GM19468 (cell line): ENCODE results near the gene GCN1.

Experiments used
- ATAC-seq: cut with Tn5 transposase; IDR thresholded peaks from one replicate; pipeline ENCODE4 v1.9.1; 2021; ENCODE audit warnings: mild to moderate bottlenecking, moderate library complexity, moderate number of reproducible peaks; ENCODE audit not compliant: unreplicated experiment; ENCODE audit errors: extremely low read depth

GCN1 gene

DNA sequence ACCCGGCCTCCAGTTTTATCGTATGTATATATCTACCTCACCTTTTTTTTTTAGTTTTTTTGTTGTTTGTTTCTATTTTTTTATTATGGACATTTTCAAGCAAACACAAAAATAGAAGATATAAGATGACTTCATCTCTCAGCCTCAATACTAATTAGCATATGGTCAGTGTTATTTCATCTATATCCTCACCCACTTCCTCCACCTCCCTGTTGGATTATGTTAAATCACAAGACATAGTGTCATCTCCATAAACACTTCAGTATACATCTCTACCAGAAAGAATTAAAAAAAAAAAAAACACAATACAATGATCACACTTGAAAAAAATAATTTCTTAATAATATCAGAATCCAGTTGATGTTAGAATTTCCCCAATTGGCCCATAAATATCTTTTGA lies 112.9 kb downstream of the GCN1 start:
- ATAC-seq = no peak

DNA sequence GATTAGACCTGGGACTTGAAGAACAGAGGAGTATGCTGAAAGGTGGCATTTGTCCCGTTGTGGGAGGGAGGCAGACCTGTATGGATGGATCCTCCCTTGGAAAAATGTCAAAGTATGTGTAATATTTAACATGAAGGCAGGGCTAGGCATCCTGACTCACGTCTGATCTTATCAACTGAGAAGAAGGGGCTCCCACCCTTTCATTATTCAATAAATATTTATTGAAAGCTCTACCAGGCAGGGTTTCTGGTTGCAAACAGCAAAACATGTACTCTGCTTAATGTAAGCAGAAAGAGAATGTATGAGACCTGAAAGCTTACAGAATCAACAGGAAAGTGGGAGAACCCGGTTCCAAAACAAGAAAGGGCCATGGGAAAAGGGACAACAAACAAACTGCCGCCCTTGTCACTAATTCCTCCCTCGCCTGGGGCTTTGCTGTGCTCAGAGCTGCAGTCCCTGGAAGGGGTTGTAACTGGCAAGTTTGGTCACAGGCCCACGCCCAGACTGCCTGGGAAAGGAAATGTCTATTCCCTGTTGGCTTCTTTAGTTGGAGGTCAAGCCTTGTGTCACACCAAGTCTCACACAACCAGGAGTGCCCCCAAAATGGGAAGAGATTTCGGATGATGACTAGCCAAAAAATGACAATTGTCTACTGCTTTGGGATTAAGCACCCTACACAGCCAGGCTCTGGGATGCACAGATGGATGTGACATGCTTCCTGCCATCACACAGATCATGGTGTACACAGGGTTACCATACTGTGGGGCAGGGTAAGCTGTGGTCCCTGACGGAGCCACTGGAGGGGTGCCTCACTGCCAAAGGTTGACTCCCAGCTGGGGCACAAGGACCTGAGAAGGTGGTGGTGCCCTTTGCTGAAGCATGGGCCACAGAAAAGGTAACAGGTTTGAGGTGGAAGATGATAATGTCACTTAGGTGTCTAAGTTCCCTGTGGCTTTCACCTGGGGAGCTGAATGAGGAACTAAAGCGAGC lies 114.8 kb downstream of the GCN1 start:
- ATAC-seq = no peak

DNA sequence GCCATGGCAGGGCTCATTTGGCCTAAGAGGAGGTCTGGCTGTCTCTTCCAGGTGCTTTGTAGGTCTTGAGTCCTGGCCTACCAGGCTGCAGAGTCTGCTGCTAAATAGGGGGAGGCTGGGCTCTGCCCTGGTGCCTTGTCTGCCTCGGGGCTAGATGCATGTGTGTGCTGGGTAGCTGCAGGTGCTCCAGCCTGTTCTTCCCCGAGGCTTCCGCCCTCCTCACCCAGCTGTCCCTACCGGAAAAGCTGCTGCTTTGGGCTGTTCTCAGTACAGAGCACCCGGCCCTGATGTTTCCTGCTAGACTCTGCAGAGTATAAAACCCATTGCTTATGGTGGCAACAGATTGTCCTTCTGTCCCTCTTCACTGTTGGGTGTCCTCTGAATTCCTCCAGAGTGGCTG lies 115.6 kb downstream of the GCN1 start:
- no peak for ATAC-seq

DNA sequence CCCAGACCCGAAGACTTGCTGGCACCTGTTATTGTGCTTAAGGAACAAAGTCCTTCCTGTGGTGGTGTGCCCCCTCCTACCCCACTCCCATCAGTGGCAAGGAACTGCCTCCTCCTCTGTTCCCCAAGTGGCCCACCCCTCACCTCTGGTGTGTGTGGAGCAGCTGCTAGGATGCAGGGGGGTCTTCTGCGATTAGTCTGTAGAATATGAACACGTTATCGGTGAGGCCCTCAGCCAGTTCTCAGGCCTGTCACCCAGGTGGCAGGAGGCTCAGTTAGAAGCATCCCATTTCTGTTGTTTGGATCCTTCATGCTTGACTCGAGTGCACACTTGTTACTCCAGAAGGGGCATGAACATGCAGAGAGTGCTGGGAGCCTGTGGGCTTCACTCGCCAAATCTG lies 117.3 kb downstream of the GCN1 start:
- no peak for ATAC-seq
